ENCODE measurements around the gene NFKBIE. TPM values are rescaled to one million over a fixed set of nuclear protein-coding genes. Genes with fewer than 3 reads are reported as not detected.

NFKBIE gene
- total and polyA plus RNA-seq, 2 of the 13 experiments (the other 11 are each of a cell fraction or from before 2014, with no cell fraction given), result 6.7 to 14.5 TPM

DNA sequence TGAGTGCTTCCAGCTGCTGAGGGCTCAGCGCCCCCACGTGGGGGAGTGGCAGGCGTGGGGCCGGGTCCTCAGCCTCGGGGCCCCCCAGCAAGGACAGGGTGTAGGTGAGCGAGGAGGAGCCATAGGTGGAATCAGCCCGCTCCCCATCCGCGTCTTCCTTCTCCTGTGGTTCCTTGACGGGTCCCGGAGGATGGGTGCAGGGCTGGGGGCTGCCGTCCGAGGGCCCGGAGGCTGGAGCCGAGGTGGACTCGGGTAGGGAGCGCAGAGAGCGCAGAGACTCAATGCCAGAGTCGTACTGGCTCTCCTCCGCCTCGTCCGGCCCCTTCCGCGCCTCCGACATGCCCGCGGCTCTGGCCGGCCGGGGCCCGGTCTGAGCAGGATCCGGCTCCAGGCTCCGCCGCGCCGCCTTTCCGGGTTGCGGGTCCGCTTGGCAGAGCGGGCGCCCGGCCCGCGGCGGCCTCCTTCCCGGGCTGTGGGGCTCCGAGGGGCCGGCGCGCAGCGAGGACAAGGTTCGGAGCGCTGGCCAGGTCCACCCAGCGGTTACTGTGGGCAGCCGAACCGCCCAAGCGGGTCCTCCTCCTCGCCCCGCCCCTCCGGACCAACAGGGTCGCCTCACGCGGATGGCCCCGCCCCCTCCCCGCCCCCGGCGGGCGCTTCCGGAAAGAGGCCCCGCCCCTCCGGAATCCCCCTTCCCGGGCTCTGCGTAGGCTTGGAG lies at the start of gene NFKBIE (continued):
- TF ChIP-seq ZNF879 (CRISPR knock-in tag; IDR thresholded peaks at IDR 0.05) (peak; percentile 66; the same call in 1 of the 2 replicates), ZNF670 (CRISPR knock-in tag; IDR thresholded peaks at IDR 0.05; ENCODE audit: borderline replicate concordance) (0 out of 2 replicates have a peak, but pooled peaks have one; percentile 46), TEAD3 (CRISPR knock-in tag; optimal IDR thresholded peaks at IDR 0.05; ENCODE audit: borderline replicate concordance) (peak; percentile 59), ZNF782 (CRISPR knock-in tag; IDR thresholded peaks at IDR 0.05; ENCODE audit: borderline replicate concordance) (no peak), ZSCAN20 (CRISPR knock-in tag; IDR thresholded peaks at IDR 0.05; ENCODE audit: borderline replicate concordance) (peak; percentile 67), ZNF614 (CRISPR knock-in tag; IDR thresholded peaks at IDR 0.05; ENCODE audit: borderline replicate concordance) (no peak), MED1 (CRISPR knock-in tag; IDR thresholded peaks at IDR 0.05) (peak; percentile 46), ZNF264 (CRISPR knock-in tag; IDR thresholded peaks at IDR 0.05) (no peak), SOX6 (IDR thresholded peaks at IDR 0.05) (no peak), SOX6 (CRISPR knock-in tag; IDR thresholded peaks at IDR 0.05) (no peak), FOXK2 (IDR thresholded peaks at IDR 0.05) (no peak), FOXM1 (CRISPR knock-in tag; IDR thresholded peaks at IDR 0.05) (0 out of 2 replicates have a peak, but pooled peaks have one; percentile 10), NR2C2 (CRISPR knock-in tag; IDR thresholded peaks at IDR 0.05; ENCODE audit: borderline replicate concordance) (no peak), ATRX (CRISPR knock-in tag; IDR thresholded peaks at IDR 0.05; ENCODE audit: borderline replicate concordance) (no peak), FOSL2 (CRISPR knock-in tag; IDR thresholded peaks at IDR 0.05) (peak; percentile 30; the same call in 1 of the 2 replicates), SNRNP70 (IDR thresholded peaks at IDR 0.05; ENCODE audit: low read depth, low read length) (no peak), NFIB (CRISPR knock-in tag; IDR thresholded peaks at IDR 0.05; ENCODE audit: borderline replicate concordance) (no peak), ZNF570 (CRISPR knock-in tag; IDR thresholded peaks at IDR 0.05; ENCODE audit: borderline replicate concordance) (no peak), ONECUT2 (CRISPR knock-in tag; IDR thresholded peaks at IDR 0.05) (no peak), ERF (CRISPR knock-in tag; IDR thresholded peaks at IDR 0.05) (peak; percentile 74; the same call in 1 of the 2 replicates), ZFAT (CRISPR knock-in tag; conservative IDR thresholded peaks at IDR 0.05) (no peak)
- TF ChIP-seq, protein P1, sequence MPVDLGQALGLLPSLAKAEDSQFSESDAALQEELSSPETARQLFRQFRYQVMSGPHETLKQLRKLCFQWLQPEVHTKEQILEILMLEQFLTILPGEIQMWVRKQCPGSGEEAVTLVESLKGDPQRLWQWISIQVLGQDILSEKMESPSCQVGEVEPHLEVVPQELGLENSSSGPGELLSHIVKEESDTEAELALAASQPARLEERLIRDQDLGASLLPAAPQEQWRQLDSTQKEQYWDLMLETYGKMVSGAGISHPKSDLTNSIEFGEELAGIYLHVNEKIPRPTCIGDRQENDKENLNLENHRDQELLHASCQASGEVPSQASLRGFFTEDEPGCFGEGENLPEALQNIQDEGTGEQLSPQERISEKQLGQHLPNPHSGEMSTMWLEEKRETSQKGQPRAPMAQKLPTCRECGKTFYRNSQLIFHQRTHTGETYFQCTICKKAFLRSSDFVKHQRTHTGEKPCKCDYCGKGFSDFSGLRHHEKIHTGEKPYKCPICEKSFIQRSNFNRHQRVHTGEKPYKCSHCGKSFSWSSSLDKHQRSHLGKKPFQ (CRISPR knock-in tag; IDR thresholded peaks at IDR 0.05; ENCODE audit: insufficient replicate concordance), result no peak
- TF ChIP-seq, protein P2, sequence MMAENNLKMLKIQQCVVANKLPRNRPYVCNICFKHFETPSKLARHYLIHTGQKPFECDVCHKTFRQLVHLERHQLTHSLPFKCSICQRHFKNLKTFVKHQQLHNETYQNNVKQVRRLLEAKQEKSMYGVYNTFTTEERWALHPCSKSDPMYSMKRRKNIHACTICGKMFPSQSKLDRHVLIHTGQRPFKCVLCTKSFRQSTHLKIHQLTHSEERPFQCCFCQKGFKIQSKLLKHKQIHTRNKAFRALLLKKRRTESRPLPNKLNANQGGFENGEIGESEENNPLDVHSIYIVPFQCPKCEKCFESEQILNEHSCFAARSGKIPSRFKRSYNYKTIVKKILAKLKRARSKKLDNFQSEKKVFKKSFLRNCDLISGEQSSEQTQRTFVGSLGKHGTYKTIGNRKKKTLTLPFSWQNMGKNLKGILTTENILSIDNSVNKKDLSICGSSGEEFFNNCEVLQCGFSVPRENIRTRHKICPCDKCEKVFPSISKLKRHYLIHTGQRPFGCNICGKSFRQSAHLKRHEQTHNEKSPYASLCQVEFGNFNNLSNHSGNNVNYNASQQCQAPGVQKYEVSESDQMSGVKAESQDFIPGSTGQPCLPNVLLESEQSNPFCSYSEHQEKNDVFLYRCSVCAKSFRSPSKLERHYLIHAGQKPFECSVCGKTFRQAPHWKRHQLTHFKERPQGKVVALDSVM (CRISPR knock-in tag; IDR thresholded peaks at IDR 0.05), result peak; percentile 74; the same call in 1 of the 2 replicates
- TF ChIP-seq, protein P3, sequence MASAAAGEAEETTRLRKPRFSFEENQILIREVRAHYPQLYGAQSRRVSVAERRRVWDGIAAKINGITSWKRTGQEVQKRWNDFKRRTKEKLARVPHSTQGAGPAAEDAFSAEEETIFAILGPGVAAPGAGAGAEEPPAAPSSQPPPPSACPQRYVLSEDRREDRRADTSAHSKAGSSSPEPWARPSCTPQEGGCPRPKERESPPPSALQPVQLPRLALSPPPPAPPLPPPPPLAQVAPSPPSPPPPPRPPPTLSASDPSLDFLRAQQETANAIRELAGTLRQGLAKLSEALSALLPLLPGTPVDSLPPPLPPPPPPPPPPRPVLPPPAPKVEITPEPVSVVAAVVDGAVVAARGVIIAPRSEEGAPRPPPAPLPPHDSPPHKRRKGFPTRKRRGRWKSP (CRISPR knock-in tag; IDR thresholded peaks at IDR 0.05), result 0 out of 2 replicates have a peak, but pooled peaks have one; percentile 42
- TF ChIP-seq, protein P4, sequence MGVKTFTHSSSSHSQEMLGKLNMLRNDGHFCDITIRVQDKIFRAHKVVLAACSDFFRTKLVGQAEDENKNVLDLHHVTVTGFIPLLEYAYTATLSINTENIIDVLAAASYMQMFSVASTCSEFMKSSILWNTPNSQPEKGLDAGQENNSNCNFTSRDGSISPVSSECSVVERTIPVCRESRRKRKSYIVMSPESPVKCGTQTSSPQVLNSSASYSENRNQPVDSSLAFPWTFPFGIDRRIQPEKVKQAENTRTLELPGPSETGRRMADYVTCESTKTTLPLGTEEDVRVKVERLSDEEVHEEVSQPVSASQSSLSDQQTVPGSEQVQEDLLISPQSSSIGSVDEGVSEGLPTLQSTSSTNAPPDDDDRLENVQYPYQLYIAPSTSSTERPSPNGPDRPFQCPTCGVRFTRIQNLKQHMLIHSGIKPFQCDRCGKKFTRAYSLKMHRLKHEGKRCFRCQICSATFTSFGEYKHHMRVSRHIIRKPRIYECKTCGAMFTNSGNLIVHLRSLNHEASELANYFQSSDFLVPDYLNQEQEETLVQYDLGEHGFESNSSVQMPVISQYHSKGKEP (CRISPR knock-in tag; IDR thresholded peaks at IDR 0.05), result no peak; the same call in 1 of the 2 replicates

Data from HepG2 (cell line).